K562 (cell line): ENCODE measurements around the gene TXNIP. TPM values are rescaled to one million over a fixed set of nuclear protein-coding genes. Genes with fewer than 3 reads are reported as not detected.
A peak's percentile ranks its signal among the peaks of the same experiment; 100 is the strongest.

Source experiments
- CBFA2T2 ChIP-seq: fragments of 450-650 bp; conservative IDR thresholded peaks from 2 replicates; pipeline ENCODE4 v1.6.1; 2017; ENCODE audit warnings: mild to moderate bottlenecking
- FOXM1 ChIP-seq, 2 experiments: fragments of 450-650 bp in 1 of 2; sonication (generic) in 1 of 2; formaldehyde crosslinking in 1 of 2; IDR thresholded peaks; 2 replicates each; pipeline versions ENCODE4 v1.6.1 to v1.9.0; 2017 to 2022; ENCODE audit warnings: low read depth in 2 of 2, mild to moderate bottlenecking in 2 of 2, missing genetic modification reagents in 1 of 2, moderate library complexity in 1 of 2
- KLF16 ChIP-seq: IDR thresholded peaks from 2 replicates; pipeline ENCODE4 v1.6.1; 2016; ENCODE audit warnings: antibody characterized with exemption
- MECOM ChIP-seq: fragments of 250-450 bp; sonication (Bioruptor Pico); IDR thresholded peaks from 2 replicates; pipeline ENCODE4 v1.8.0; 2022; ENCODE audit warnings: inconsistent platforms
- TCF7L2 ChIP-seq: fragments of 150-350 bp; IDR thresholded peaks from 2 replicates; pipeline ENCODE4 v1.6.1; 2016; ENCODE audit warnings: low read depth, mild to moderate bottlenecking, low read length, moderate library complexity
- ZBTB17 ChIP-seq: fragments of 450-650 bp; formaldehyde crosslinking; IDR thresholded peaks from 2 replicates; pipeline ENCODE4 v1.4.0; 2020; ENCODE audit warnings: mild to moderate bottlenecking
- ZNF583 ChIP-seq: fragments of 250-450 bp; sonication (Bioruptor Pico); IDR thresholded peaks from 2 replicates; pipeline ENCODE4 v1.4.0; 2020
- polyA plus RNA-seq, 8 experiments: library from polyadenylated mRNA; depleted of rRNA in 4 of 8; stranded (reverse) in 5 of 8; unstranded in 3 of 8; fragments of >200 nt; fragmentation: Nextera tagmentation in 2 of 8; fragmentation: Illumina TruSeq in 1 of 8; extraction: Ambion mirVana in 2 of 8; extraction: Trizol in 1 of 8; gene quantifications; 2 replicates each; pipeline versions ENCODE4 v1.2.1 to v1.2.3, GENCODE V29; 2011 to 2014; ENCODE audit warnings: inconsistent platforms in 1 of 8, missing spikeins in 1 of 8
- total RNA-seq, 7 experiments: library from RNA; depleted of rRNA in 6 of 7; stranded (reverse); fragments of >200 nt in 6 of 7; fragmentation: Illumina TruSeq in 2 of 7; extraction: Trizol in 2 of 7; gene quantifications; 2 replicates each; pipeline versions ENCODE4 v1.2.1 to v1.2.3, GENCODE V29; 2011 to 2021; ENCODE audit warnings: low replicate concordance in 1 of 7
- TF ChIP-seq, protein P1 (sequence below): fragments of 450-650 bp; formaldehyde crosslinking; IDR thresholded peaks from 2 replicates; pipeline ENCODE4 v1.4.0; 2020; ENCODE audit warnings: mild to moderate bottlenecking, moderate library complexity
- TF ChIP-seq, protein P2 (sequence below): sonication (generic); formaldehyde crosslinking; IDR thresholded peaks from 2 replicates; pipeline ENCODE4 v1.8.1; 2023; ENCODE audit warnings: mild to moderate bottlenecking, missing genetic modification reagents
- TF ChIP-seq, protein P3 (sequence below): fragments of 250-450 bp; sonication (Bioruptor Pico); IDR thresholded peaks from 2 replicates; pipeline ENCODE4 v1.5.0; 2020; ENCODE audit warnings: mild to moderate bottlenecking
- TF ChIP-seq, protein P4 (sequence below): fragments of 450-650 bp; formaldehyde crosslinking; IDR thresholded peaks from 2 replicates; pipeline ENCODE4 v1.4.0; 2020; ENCODE audit warnings: mild to moderate bottlenecking, moderate library complexity
- TF ChIP-seq, protein P5 (sequence below): fragments of 450-650 bp; IDR thresholded peaks from 2 replicates; pipeline ENCODE4 v1.6.1; 2017; ENCODE audit warnings: antibody characterized with exemption
- TF ChIP-seq, protein P6 (sequence below): fragments of 250-450 bp; sonication (Bioruptor Pico); IDR thresholded peaks from 2 replicates; pipeline ENCODE4 v1.5.0; 2021

TXNIP gene
- total and polyA plus RNA-seq, 9 of the 15 experiments (the other 6 are each of a cell fraction or from before 2014, with no cell fraction given), result 120 to 499 (median 257) TPM

DNA sequence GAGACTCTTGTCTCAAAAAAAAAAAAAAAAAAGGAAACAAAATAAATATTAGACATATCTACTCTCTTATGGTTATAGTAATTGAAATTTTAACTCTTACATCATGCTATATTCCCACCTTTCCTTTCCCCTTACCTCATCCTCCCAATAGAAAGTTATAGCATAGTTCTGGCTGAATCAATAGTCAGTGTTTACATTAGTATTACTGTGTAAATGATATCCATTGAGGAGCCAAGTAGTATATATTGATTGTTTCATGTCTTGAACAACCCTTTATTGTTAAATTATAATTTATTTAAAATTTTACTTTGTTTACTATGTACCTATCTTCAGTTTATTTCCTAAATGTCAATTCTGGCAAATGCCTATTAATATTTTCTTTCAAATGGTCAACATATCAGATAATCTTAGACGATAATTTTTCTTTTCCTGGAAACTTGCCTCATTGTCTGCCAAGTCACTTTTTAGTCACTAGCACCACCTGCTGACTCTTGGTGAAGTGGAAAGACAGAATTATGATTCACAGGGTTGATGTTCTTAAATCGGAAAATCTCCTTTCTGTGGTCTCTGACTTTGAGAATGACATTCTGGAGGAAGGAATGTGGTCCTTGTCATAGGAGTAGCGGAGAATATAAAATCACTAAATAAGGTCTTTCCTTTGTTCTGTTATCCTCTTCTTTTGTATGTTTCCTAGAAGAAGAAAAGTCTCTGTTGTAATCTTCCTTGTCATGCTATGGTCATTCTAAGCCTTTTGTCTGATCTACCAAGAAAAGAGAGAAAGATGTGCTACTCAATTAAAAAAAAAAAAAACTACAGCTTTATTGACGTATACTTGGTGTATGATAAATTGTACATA is 16.6 kb upstream of the TXNIP start (continued):
- TF ChIP-seq KLF16 (0 out of 2 replicates have a peak, but pooled peaks have one; percentile 12), FOXM1 (IDR thresholded peaks at IDR 0.05; ENCODE audit: low read depth) (peak; percentile 42; the same call in 1 of the 2 replicates), FOXM1 (CRISPR knock-in tag; IDR thresholded peaks at IDR 0.05; ENCODE audit: low read depth) (no peak), ZBTB17 (no peak), ZNF583 (no peak), CBFA2T2 (no peak), MECOM (CRISPR knock-in tag) (no peak), TCF7L2 (no peak)
- TF ChIP-seq, protein P1, sequence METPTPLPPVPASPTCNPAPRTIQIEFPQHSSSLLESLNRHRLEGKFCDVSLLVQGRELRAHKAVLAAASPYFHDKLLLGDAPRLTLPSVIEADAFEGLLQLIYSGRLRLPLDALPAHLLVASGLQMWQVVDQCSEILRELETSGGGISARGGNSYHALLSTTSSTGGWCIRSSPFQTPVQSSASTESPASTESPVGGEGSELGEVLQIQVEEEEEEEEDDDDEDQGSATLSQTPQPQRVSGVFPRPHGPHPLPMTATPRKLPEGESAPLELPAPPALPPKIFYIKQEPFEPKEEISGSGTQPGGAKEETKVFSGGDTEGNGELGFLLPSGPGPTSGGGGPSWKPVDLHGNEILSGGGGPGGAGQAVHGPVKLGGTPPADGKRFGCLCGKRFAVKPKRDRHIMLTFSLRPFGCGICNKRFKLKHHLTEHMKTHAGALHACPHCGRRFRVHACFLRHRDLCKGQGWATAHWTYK (CRISPR knock-in tag), result no peak
- TF ChIP-seq, protein P2, sequence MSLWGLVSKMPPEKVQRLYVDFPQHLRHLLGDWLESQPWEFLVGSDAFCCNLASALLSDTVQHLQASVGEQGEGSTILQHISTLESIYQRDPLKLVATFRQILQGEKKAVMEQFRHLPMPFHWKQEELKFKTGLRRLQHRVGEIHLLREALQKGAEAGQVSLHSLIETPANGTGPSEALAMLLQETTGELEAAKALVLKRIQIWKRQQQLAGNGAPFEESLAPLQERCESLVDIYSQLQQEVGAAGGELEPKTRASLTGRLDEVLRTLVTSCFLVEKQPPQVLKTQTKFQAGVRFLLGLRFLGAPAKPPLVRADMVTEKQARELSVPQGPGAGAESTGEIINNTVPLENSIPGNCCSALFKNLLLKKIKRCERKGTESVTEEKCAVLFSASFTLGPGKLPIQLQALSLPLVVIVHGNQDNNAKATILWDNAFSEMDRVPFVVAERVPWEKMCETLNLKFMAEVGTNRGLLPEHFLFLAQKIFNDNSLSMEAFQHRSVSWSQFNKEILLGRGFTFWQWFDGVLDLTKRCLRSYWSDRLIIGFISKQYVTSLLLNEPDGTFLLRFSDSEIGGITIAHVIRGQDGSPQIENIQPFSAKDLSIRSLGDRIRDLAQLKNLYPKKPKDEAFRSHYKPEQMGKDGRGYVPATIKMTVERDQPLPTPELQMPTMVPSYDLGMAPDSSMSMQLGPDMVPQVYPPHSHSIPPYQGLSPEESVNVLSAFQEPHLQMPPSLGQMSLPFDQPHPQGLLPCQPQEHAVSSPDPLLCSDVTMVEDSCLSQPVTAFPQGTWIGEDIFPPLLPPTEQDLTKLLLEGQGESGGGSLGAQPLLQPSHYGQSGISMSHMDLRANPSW (CRISPR knock-in tag), result no peak
- TF ChIP-seq, protein P3, sequence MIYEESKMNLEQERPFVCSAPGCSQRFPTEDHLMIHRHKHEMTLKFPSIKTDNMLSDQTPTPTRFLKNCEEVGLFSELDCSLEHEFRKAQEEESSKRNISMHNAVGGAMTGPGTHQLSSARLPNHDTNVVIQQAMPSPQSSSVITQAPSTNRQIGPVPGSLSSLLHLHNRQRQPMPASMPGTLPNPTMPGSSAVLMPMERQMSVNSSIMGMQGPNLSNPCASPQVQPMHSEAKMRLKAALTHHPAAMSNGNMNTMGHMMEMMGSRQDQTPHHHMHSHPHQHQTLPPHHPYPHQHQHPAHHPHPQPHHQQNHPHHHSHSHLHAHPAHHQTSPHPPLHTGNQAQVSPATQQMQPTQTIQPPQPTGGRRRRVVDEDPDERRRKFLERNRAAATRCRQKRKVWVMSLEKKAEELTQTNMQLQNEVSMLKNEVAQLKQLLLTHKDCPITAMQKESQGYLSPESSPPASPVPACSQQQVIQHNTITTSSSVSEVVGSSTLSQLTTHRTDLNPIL, result no peak
- TF ChIP-seq, protein P4, sequence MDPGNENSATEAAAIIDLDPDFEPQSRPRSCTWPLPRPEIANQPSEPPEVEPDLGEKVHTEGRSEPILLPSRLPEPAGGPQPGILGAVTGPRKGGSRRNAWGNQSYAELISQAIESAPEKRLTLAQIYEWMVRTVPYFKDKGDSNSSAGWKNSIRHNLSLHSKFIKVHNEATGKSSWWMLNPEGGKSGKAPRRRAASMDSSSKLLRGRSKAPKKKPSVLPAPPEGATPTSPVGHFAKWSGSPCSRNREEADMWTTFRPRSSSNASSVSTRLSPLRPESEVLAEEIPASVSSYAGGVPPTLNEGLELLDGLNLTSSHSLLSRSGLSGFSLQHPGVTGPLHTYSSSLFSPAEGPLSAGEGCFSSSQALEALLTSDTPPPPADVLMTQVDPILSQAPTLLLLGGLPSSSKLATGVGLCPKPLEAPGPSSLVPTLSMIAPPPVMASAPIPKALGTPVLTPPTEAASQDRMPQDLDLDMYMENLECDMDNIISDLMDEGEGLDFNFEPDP, result no peak
- TF ChIP-seq, protein P5, sequence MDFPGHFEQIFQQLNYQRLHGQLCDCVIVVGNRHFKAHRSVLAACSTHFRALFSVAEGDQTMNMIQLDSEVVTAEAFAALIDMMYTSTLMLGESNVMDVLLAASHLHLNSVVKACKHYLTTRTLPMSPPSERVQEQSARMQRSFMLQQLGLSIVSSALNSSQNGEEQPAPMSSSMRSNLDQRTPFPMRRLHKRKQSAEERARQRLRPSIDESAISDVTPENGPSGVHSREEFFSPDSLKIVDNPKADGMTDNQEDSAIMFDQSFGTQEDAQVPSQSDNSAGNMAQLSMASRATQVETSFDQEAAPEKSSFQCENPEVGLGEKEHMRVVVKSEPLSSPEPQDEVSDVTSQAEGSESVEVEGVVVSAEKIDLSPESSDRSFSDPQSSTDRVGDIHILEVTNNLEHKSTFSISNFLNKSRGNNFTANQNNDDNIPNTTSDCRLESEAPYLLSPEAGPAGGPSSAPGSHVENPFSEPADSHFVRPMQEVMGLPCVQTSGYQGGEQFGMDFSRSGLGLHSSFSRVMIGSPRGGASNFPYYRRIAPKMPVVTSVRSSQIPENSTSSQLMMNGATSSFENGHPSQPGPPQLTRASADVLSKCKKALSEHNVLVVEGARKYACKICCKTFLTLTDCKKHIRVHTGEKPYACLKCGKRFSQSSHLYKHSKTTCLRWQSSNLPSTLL, result no peak
- TF ChIP-seq, protein P6, sequence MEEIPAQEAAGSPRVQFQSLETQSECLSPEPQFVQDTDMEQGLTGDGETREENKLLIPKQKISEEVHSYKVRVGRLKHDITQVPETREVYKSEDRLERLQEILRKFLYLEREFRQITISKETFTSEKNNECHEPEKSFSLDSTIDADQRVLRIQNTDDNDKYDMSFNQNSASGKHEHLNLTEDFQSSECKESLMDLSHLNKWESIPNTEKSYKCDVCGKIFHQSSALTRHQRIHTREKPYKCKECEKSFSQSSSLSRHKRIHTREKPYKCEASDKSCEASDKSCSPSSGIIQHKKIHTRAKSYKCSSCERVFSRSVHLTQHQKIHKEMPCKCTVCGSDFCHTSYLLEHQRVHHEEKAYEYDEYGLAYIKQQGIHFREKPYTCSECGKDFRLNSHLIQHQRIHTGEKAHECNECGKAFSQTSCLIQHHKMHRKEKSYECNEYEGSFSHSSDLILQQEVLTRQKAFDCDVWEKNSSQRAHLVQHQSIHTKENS, result no peak
